Prostate gland (tissue), 2 donors: ENCODE measurements around the gene ZAP70.

ENCODE experiments used
- CTCF ChIP-seq, 4 experiments: fragments of 200-600 bp in 2 of 4; fragments of 450-650 bp in 2 of 4; sonication (generic) in 2 of 4; IDR thresholded peaks; 1 replicate in 3 of 4; 2 replicates in 1 of 4; pipeline ENCODE4 v1.5.1; 2016 to 2019; ENCODE audit warnings: antibody characterized with exemption in 4 of 4, mild to moderate bottlenecking in 2 of 4, moderate library complexity in 2 of 4
- POLR2AphosphoS5 ChIP-seq: sonication (generic); formaldehyde crosslinking; IDR thresholded peaks from one replicate; pipeline ENCODE4 v1.6.1; 2017; ENCODE audit warnings: antibody characterized with exemption

- TF ChIP-seq CTCF (IDR thresholded peaks at IDR 0.05): no peak
- TF ChIP-seq POLR2AphosphoS5: no peak
Observed at GRCh38 chr2:97785818-97786217, 72.4 kb downstream of the ZAP70 start.
